Small intestine (tissue), 7 donors: Measurements from ENCODE around the gene ANKRD18B. TPM values are rescaled to one million over a fixed set of nuclear protein-coding genes. Genes with fewer than 3 reads are reported as not detected.
"Not testable (repeated sequence)": the region's sequence is repeated elsewhere in the genome, so short reads cannot be mapped to it uniquely, and the experiment has no call there.

Experiments used
- DNase-seq, 2 donors: peaks; one replicate each; pipeline versions ENCODE4 v3.0.0 to v3.0.0-alpha.2; 2013
- FAIRE-seq: peaks from 2 replicates; lab custom pipeline; 2012; peaks lifted over from hg19 to GRCh38; lab: Jason Lieb, UNC
- H3K27ac ChIP-seq, 3 donors: one replicate each; pipeline ENCODE4 v1.5.1; 2013; ENCODE audit warnings: low read length in 2 of 3, mild to moderate bottlenecking in 2 of 3, control low read depth in 1 of 3, inconsistent platforms in 1 of 3, low read depth in 1 of 3, moderate library complexity in 1 of 3
- H3K27me3 ChIP-seq, 3 donors: one replicate each; pipeline ENCODE4 v1.6.1; 2013; ENCODE audit warnings: low read length in 3 of 3, inconsistent platforms in 1 of 3; ENCODE audit not compliant: control insufficient read depth in 3 of 3, insufficient read depth in 3 of 3
- H3K36me3 ChIP-seq, 3 donors: one replicate each; pipeline ENCODE4 v1.6.1; 2013; ENCODE audit warnings: low read length in 3 of 3, inconsistent platforms in 1 of 3, low read depth in 1 of 3, mild to moderate bottlenecking in 1 of 3, moderate library complexity in 1 of 3; ENCODE audit not compliant: control insufficient read depth in 3 of 3, insufficient read depth in 2 of 3
- H3K4me1 ChIP-seq, 3 donors: one replicate each; pipeline ENCODE4 v1.6.1; 2013; ENCODE audit warnings: low read length in 2 of 3, inconsistent platforms in 1 of 3, low read depth in 1 of 3, mild to moderate bottlenecking in 1 of 3, moderate library complexity in 1 of 3; ENCODE audit not compliant: control insufficient read depth in 3 of 3, insufficient read depth in 2 of 3
- H3K4me3 ChIP-seq, 3 donors: one replicate each; pipeline ENCODE4 v1.5.1; 2013; ENCODE audit warnings: low read length in 3 of 3, control low read depth in 1 of 3, inconsistent platforms in 1 of 3, low read depth in 1 of 3, mild to moderate bottlenecking in 1 of 3, moderate library complexity in 1 of 3
- H3K9me3 ChIP-seq, 2 donors: one replicate each; pipeline ENCODE4 v1.6.1; 2013; ENCODE audit warnings: low read depth in 1 of 2, low read length in 1 of 2; ENCODE audit not compliant: control insufficient read depth in 2 of 2, insufficient read depth in 1 of 2
- WGBS, 3 donors: extraction: QIAGEN DNeasy Blood & Tissue Kit; methylation state at CpG; one replicate each; pipeline ENCODE4 v1.1.7; 2013; 5-methylcytosine and 5-hydroxymethylcytosine counted together
- polyA plus RNA-seq, 4 donors: library from polyadenylated mRNA; stranded (reverse) in 3 of 4; unstranded in 1 of 4; fragments of 200-250 nt in 3 of 4; fragments of 120-200 nt in 1 of 4; gene quantifications; one replicate each; pipeline versions ENCODE4 v1.2.1 to v1.2.3, GENCODE V29; 2013
- donor health status: healthy with polysubstance abuse.
- donor health status: control.
- donor health status: control.
- donor health status: Bipolar disorder and iron deficiency.
- donor health status: healthy.

ANKRD18B gene
- polyA plus RNA-seq, 4 donors, result 0.13 to 0.48 TPM; not detected in 2

DNA sequence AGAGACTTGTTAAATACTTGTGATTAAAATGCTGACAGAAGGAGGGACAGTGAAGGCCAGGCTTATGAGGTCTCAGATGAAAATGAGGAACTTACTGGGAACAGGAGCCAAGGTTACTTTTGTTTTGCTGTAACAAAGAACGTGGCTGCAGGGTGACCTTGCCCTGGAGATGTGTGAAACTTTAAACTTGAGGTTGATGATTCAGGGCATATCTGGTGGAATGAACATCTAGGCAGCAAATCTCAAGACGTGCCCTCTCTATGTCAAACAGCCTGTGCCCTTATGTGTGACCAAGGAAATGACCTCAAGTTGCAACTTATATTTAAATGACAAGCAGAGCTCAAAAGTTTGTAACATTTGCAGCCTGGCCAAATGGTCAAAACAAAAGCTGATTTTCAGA is 58.6 kb downstream of the ANKRD18B start:
- not testable (repeated sequence) for H3K4me1 ChIP-seq, DNase-seq, H3K27me3 ChIP-seq, H3K27ac ChIP-seq, H3K4me3 ChIP-seq, H3K9me3 ChIP-seq, H3K36me3 ChIP-seq, FAIRE-seq
- 41 to 56% (median 51%) methylated on average over 2 of the region's 2 CpGs for WGBS, 3 donors

DNA sequence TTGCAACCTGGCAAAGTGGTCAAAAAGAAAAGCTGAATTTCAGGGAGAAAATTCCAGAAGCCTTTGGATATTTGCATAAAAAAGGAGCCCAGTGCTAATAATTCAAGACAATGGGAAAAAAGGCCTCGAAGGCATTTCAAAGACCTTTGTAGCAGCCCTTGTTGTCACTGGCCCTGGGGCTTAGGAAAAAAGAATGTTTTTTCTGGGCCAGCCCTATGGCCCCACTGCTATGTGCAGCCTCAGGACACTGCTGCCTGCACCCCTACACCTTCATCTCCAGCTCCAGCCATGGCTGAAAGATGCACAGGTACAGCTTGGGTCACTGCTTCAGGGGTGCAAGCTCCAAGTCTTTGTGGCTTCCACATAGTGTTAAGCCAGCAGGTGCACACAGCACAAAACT is 62.1 kb downstream of the ANKRD18B start:
- H3K36me3 ChIP-seq, H3K4me1 ChIP-seq, FAIRE-seq, H3K27ac ChIP-seq, H3K4me3 ChIP-seq, DNase-seq, H3K9me3 ChIP-seq, H3K27me3 ChIP-seq: not testable (repeated sequence)
- WGBS, 3 donors, result 67% methylated on average over 1 of the region's 1 CpG; no CpG with 5 or more reads in 2 of the 3 donors

DNA sequence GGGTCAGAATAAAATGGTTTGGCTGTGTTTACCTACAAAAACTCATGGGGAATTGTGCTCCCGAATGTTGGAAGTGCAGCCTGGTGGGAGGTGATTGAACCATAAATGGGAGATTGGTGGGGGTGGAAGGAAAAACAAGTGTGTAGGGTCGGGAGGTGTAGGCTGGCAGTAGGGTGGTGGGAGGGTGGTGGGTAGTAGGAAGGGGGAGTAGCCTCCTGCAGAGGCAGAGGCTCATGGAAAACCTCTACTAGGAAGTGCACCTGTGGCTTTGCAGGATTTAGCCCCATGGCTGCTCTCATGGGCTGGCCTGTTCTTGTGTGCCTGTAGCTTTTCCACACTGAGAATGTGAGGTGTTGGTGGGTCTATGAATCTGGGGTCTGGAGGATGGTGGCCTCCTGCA is 63.7 kb downstream of the ANKRD18B start:
- WGBS, 3 donors, result no CpG with 5 or more reads among the region's 2 CpGs

DNA sequence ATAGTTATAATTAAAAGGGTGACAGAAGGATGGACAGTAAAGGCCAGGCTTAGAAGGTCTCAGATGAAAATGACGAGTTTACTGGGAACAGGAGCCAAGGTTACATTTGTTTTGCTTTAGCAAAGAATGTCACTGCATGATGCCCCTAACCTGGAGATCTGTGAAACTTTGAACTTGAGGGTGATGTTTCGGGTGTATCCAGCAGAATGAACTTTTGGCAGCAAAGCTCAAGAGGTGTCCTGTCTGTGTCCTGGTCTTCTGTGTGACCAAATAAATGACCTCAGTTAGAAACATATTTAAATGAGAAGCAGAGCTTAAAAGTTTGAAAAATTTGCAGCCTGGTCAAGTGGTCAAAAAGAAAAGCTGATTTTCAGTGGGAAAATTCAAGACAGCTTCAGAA is 64.8 kb downstream of the ANKRD18B start:
- WGBS, 3 donors, result 92 to 94% (median 92%) methylated on average over 1 of the region's 2 CpGs
- not testable (repeated sequence) for H3K4me1 ChIP-seq, DNase-seq, H3K27me3 ChIP-seq, H3K36me3 ChIP-seq, H3K27ac ChIP-seq, FAIRE-seq, H3K9me3 ChIP-seq, H3K4me3 ChIP-seq

More for the DNA sequence above, 63.7 kb downstream of the ANKRD18B start:
- not testable (repeated sequence) for FAIRE-seq, DNase-seq, H3K36me3 ChIP-seq, H3K9me3 ChIP-seq, H3K4me1 ChIP-seq, H3K4me3 ChIP-seq, H3K27me3 ChIP-seq, H3K27ac ChIP-seq

DNA sequence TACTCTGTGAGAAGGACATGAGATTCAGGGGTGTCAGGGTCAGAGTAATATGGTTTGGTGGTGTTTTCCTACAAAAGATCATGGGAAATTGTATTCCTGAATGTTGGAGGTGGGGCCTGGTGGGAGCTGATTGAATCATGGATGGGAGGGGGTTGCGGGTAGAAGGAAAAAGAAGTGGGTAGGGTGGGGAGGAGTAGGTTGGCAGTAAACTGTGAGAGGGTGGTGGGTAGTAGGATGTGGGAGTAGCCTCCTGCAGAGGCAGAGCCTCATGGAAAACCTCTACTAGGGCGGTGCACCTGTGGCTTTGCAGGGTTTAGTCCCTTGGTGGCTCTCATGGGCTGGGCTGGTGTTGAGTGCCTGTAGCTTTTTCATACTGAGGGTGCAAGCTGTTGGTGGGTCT is 66.8 kb downstream of the ANKRD18B start:
- H3K27ac ChIP-seq, FAIRE-seq, H3K36me3 ChIP-seq, H3K27me3 ChIP-seq, H3K9me3 ChIP-seq, DNase-seq, H3K4me3 ChIP-seq, H3K4me1 ChIP-seq: not testable (repeated sequence)
- 83 to 92% (median 89%) methylated on average over 2 of the region's 2 CpGs for WGBS, 3 donors

DNA sequence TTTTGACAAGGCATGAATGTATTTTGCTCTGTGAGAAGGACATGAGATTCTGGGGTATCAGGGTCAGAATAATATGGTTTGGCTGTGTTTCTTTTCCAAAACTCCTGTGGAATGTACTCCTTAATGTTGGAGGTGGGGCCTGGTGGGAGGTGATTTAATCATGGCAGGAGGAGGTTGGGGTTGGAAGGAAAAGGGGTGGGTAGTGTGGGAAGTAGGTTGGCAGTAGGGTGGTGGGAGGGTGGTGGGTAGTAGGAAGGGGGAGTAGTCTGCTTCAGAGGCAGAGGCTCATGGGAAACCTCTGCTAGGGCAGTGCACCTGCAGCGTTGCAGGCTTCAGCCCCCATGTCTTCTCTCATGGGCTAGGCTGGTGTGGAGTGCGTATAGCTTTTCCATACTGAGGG is 72.9 kb downstream of the ANKRD18B start:
- H3K27me3 ChIP-seq, H3K4me3 ChIP-seq, H3K9me3 ChIP-seq, FAIRE-seq, H3K27ac ChIP-seq, H3K36me3 ChIP-seq, DNase-seq, H3K4me1 ChIP-seq: not testable (repeated sequence)
- WGBS, 3 donors, result 81 to 97% (median 96%) methylated on average over 2 of the region's 2 CpGs

DNA sequence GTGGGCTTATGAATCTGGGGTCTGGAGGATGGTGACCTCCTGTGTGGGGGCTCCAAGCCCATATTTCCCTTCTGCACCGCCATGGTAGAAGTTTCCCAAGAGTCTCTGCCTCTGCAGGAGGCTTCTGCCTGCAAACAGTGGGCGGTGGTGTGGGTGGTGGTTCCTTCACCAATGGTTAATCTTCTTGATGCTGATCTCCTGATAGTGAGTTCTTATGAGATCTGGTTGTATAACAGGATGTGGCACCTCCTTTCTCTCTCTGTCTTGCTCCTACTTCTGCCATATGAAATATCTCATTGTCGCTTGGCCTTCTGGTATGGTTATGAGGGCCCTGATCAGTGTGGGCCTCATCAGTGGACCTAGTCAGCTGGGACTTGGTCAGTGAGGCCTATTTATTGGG is 73.3 kb downstream of the ANKRD18B start:
- H3K4me1 ChIP-seq, H3K27ac ChIP-seq, H3K4me3 ChIP-seq, H3K27me3 ChIP-seq, H3K36me3 ChIP-seq, H3K9me3 ChIP-seq, FAIRE-seq, DNase-seq: not testable (repeated sequence)
- WGBS, 3 donors, result 52 to 89% (median 65%) methylated on average over 3 of the region's 3 CpGs

DNA sequence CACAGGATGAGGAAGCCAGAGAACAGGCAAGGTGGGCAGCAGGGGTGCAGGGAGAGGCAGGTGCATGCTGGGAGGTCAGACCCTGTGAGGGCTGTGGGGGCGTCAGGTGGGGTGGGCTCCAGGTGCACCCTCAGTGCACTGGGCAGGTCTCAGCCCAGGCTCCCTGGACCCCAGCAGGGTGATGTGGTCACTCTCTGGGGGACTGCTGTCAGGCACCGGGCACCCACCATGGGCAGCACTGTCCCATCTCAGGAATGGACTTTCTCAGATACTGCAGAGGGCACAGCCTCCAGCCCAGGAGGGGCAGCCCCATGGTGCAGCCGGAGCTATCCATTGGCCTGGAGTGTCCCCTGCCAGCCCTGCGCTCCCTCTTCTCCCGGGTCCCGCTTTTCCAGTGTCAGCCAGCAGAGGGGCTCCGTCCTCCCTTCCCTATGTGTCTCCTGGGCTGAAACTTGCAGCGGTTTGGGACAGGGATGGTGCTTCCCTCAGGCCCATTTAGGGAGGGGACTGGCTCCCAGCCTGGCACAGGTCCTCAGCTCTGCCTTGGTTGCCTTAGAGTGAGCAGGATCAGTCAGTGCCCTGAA is 74.8 kb downstream of the ANKRD18B start:
- H3K9me3 ChIP-seq, H3K36me3 ChIP-seq, H3K4me3 ChIP-seq, FAIRE-seq, H3K4me1 ChIP-seq, DNase-seq, H3K27ac ChIP-seq, H3K27me3 ChIP-seq: not testable (repeated sequence)
- 80 to 90% (median 87%) methylated on average over 8 of the region's 8 CpGs for WGBS, 3 donors

DNA sequence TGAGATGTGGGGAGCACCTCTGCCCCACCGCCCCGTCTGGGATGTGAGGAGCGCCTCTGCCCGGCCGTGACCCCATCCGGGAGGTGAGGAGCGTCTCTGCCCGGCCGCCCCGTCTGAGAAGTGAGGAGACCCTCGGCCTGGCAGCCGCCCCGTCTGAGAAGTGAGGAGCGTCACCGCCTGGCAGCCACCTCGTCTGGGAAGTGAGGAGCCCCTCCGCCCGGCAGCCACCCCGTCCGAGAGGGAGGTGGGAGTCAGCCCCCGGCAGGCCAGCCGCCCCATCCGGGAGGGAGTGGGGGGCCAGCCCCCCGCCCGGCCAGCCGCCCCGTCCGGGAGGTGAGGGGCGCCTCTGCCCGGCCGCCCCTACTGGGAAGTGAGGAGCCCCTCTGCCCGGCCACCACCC is 76.9 kb downstream of the ANKRD18B start:
- H3K4me3 ChIP-seq, H3K27me3 ChIP-seq, FAIRE-seq, DNase-seq, H3K27ac ChIP-seq, H3K36me3 ChIP-seq, H3K4me1 ChIP-seq, H3K9me3 ChIP-seq: not testable (repeated sequence)
- WGBS, 3 donors, result 93 to 97% (median 95%) methylated on average over 20 to 31 of the region's 32 CpGs
